GM12878 (cell line): ENCODE results near the gene PSMD12. TPM values are rescaled to one million over a fixed set of nuclear protein-coding genes. Genes with fewer than 3 reads are reported as not detected.

Source experiments
- ATAC-seq: fragments of 200-7000 bp; cut with Tn5 transposase; 3 replicates; pipeline ENCODE4 v1.9.1; 2020; ENCODE audit warnings: mild to moderate bottlenecking, moderate library complexity
- BruUV-seq: library from RNA; stranded (reverse); fragments of 400-500 nt; replicated peaks from 2 replicates; lab custom pipeline; 2021; lab: Mats Ljungman, UMichigan
- CTCF ChIA-PET: fragments of 300-600 bp; sonication (Branson Sonifier 250); formaldehyde crosslinking; extraction: SDS; loops from one replicate; lab custom pipeline; 2021; ENCODE audit warnings: inconsistent platforms; lab: Yijun Ruan, JAX
- POLR2A ChIA-PET: fragments of 350-600 bp; formaldehyde crosslinking; extraction: SDS; loops from one replicate; lab custom pipeline; 2021; ENCODE audit warnings: inconsistent platforms; lab: Charles Lee
- RAD21 ChIA-PET: fragments of 300-600 bp; sonication (Branson Sonifier 250); formaldehyde crosslinking; loops from one replicate; lab custom pipeline; 2023; ENCODE audit warnings: antibody characterized with exemption; ENCODE audit not compliant: unreplicated experiment; lab: Charles Lee
- SMC1A ChIA-PET: fragments of 300-600 bp; sonication (Branson Sonifier 250); formaldehyde crosslinking; loops from one replicate; lab custom pipeline; 2023; ENCODE audit not compliant: unreplicated experiment, uncharacterized antibody; lab: Charles Lee
- DNase-seq: peaks from one replicate; pipeline ENCODE4 v3.0.0-alpha.2; 2011; ENCODE audit warnings: low read depth, low spot score
- FAIRE-seq: peaks from 3 replicates; lab custom pipeline; 2011; peaks lifted over from hg19 to GRCh38; lab: Jason Lieb, UNC
- H2AFZ ChIP-seq: 2 replicates; pipeline ENCODE4 v1.6.0; 2011; ENCODE audit warnings: low read depth, low read length, control low read depth; ENCODE audit not compliant: control insufficient read depth
- H3K27ac ChIP-seq: 2 replicates; pipeline ENCODE4 v1.5.1; 2011; ENCODE audit warnings: control low read depth; ENCODE audit not compliant: control insufficient read depth, insufficient read depth
- H3K27me3 ChIP-seq, 2 experiments: replicated peaks in 1 of 2; 2 replicates each; pipeline versions ENCODE4 v1.6.0 to v1.6.1; 2011; ENCODE audit warnings: low read length in 1 of 2; ENCODE audit not compliant: control insufficient read depth in 2 of 2, insufficient read depth in 2 of 2
- H3K36me3 ChIP-seq, 2 experiments: 2 replicates each; pipeline ENCODE4 v1.5.1; 2011; ENCODE audit warnings: low read length in 1 of 2; ENCODE audit not compliant: control insufficient read depth in 2 of 2, insufficient read depth in 2 of 2
- H3K4me1 ChIP-seq: 2 replicates; pipeline ENCODE4 v1.6.1; 2011; ENCODE audit warnings: mild to moderate bottlenecking, low read length, moderate library complexity, mixed read lengths; ENCODE audit not compliant: control insufficient read depth, insufficient read depth
- H3K4me2 ChIP-seq: 2 replicates; pipeline ENCODE4 v1.6.0; 2011; ENCODE audit warnings: control low read depth; ENCODE audit not compliant: control insufficient read depth, insufficient read depth
- H3K4me3 ChIP-seq: fragments of 200-600 bp; sonication (generic); 2 replicates; pipeline ENCODE4 v1.5.1; 2016
- H3K79me2 ChIP-seq: 2 replicates; pipeline ENCODE4 v1.6.0; 2011; ENCODE audit warnings: low read length; ENCODE audit not compliant: control insufficient read depth, insufficient read depth
- H3K9ac ChIP-seq: 2 replicates; pipeline ENCODE4 v1.8.0; 2011; ENCODE audit warnings: low read length, control low read depth, mixed read lengths; ENCODE audit not compliant: control insufficient read depth, insufficient read depth
- H3K9me3 ChIP-seq: replicated peaks from 3 replicates; pipeline ENCODE4 v1.5.1; 2011; ENCODE audit warnings: mild to moderate bottlenecking, low read length; ENCODE audit not compliant: control insufficient read depth, insufficient read depth
- H4K20me1 ChIP-seq: 2 replicates; pipeline ENCODE4 v1.6.0; 2011; ENCODE audit not compliant: control insufficient read depth, insufficient read depth
- ATF7 ChIP-seq: fragments of 450-650 bp; IDR thresholded peaks from 2 replicates; pipeline ENCODE4 v1.6.1; 2016; ENCODE audit warnings: low read depth, mild to moderate bottlenecking
- ETV6 ChIP-seq, 2 experiments: fragments of 450-650 bp in 1 of 2; IDR thresholded peaks in 1 of 2; conservative IDR thresholded peaks in 1 of 2; 2 replicates each; pipeline ENCODE4 v1.6.1; 2014; ENCODE audit warnings: antibody characterized with exemption in 1 of 2, borderline replicate concordance in 1 of 2, low read depth in 1 of 2, mild to moderate bottlenecking in 1 of 2, moderate library complexity in 1 of 2
- JUNB ChIP-seq: IDR thresholded peaks from 2 replicates; pipeline ENCODE4 v1.6.1; 2016; ENCODE audit warnings: antibody characterized with exemption, mild to moderate bottlenecking
- KLF5 ChIP-seq: fragments of 450-650 bp; IDR thresholded peaks from 2 replicates; pipeline ENCODE4 v1.6.1; 2014; ENCODE audit warnings: mild to moderate bottlenecking; ENCODE audit not compliant: partially characterized antibody
- SPI1 ChIP-seq: IDR thresholded peaks from 2 replicates; pipeline ENCODE4 v1.6.1; 2011; ENCODE audit warnings: low read depth, mild to moderate bottlenecking, low read length, moderate library complexity, borderline replicate concordance; ENCODE audit not compliant: insufficient read depth
- TAF1 ChIP-seq: IDR thresholded peaks from 2 replicates; pipeline ENCODE4 v1.6.1; 2011; ENCODE audit warnings: mild to moderate bottlenecking, low read depth, low read length, borderline replicate concordance
- TCF3 ChIP-seq: IDR thresholded peaks from 2 replicates; pipeline ENCODE4 v1.6.1; 2012; ENCODE audit warnings: low read depth, mild to moderate bottlenecking, low read length, borderline replicate concordance; ENCODE audit not compliant: insufficient read depth
- YBX1 ChIP-seq: fragments of 450-650 bp; IDR thresholded peaks from 2 replicates; pipeline ENCODE4 v1.6.1; 2016; ENCODE audit warnings: antibody characterized with exemption
- ZNF217 ChIP-seq: fragments of 450-650 bp; IDR thresholded peaks from 2 replicates; pipeline ENCODE4 v1.6.1; 2017; ENCODE audit warnings: antibody characterized with exemption, mild to moderate bottlenecking
- WGBS: methylation state at CpG from one replicate; pipeline ENCODE4 v1.1.6; 2016; ENCODE audit warnings: low lambda C conversion rate; ENCODE audit not compliant: insufficient replicate concordance, insufficient coverage; ENCODE audit errors: missing lambda C conversion rate; 5-methylcytosine and 5-hydroxymethylcytosine counted together
- in situ Hi-C: fragments of 300-500 bp; cut with MboI; formaldehyde crosslinking; loops from 9 replicates; pipeline ENCODE4 v1.14.3; 2018; ENCODE audit warnings: mixed read lengths
- intact Hi-C: fragments of 100-400 bp; cut with micrococcal nuclease; formaldehyde crosslinking; loops from one replicate; pipeline ENCODE4 v1.14.2; 2022; ENCODE audit not compliant: unreplicated experiment
- polyA plus RNA-seq, 11 experiments: library from polyadenylated mRNA; depleted of rRNA in 4 of 11; unstranded in 6 of 11; stranded (reverse) in 5 of 11; fragments of >200 nt; fragmentation: Nextera tagmentation in 4 of 11; fragmentation: Illumina TruSeq in 1 of 11; extraction: Ambion mirVana in 4 of 11; extraction: Trizol in 1 of 11; gene quantifications; 1 replicate in 1 of 11; 2 replicates in 10 of 11; pipeline versions ENCODE4 v1.2.1 to v1.2.3, GENCODE V29; 2011 to 2016; ENCODE audit warnings: inconsistent platforms in 2 of 11, missing spikeins in 2 of 11, low read depth in 1 of 11
- total RNA-seq, 4 experiments: library from RNA; depleted of rRNA in 3 of 4; stranded (reverse); fragments of >200 nt in 3 of 4; fragmentation: Illumina TruSeq in 1 of 4; extraction: Trizol in 1 of 4; gene quantifications; 2 replicates each; pipeline versions ENCODE4 v1.2.1 to v1.2.3, GENCODE V29; 2013 to 2021
- TF ChIP-seq, protein P1 (sequence below): IDR thresholded peaks from 2 replicates; pipeline ENCODE4 v1.6.1; 2011; ENCODE audit warnings: mild to moderate bottlenecking, low read depth, low read length, moderate library complexity; ENCODE audit not compliant: insufficient replicate concordance

PSMD12 gene
- total and polyA plus RNA-seq, 10 of the 15 experiments (the other 5 are each of a cell fraction or from before 2014, with no cell fraction given) = 19.8 to 149 (median 47.5) TPM

DNA sequence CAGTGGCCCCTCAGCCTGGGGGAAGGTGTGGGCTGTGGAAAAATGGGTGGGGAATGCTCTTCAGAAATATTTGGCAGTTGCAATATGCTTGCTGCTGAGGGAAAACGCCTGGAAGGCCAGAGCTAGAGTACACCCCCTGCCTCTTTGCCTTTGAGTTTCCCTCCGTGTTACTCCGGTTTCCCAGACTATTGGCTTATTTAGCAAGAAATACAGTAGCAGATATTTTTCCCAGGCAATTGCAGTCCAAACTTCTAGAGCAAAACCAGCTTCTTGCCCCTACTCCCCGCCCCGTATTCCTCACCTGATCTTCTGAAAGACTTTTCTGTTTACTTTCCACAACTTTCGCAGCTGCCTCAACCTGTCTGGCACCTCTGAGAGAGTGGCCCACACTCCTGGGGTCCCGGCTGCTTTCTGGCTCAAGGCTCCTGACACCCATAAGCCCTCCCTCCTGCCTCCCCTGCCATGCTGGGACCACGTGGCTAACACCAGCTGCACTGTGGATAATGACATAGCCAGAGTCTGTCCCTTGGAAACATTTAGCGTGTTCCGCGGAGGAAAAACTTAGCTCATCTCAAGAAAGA lies 75.6 kb downstream of the PSMD12 start:
- H3K9me3 ChIP-seq = no peaks in the 10 kb centered on the region
- ATAC-seq = no peak
- FAIRE-seq = no peak
- CTCF ChIA-PET = interaction anchor here (0.8 to 1.8 kb wide), 3 partner anchors 18 to 209 kb away, joined by 3 to 7 read pairs (median 4); no protein-coding TSS in a partner anchor
- DNase-seq = no peak
- intact Hi-C loops (loop anchor here (5.0 kb wide), 1 partner anchor 574 kb away; no protein-coding TSS in a partner anchor), in situ Hi-C loops (loop anchor here (10.0 kb wide), 1 partner anchor 566 kb away; no protein-coding TSS in a partner anchor)
- no TSS peak for BruUV-seq
- no peaks in the 10 kb centered on the region for H3K4me1 ChIP-seq
- RAD21 ChIA-PET = interaction anchor here (0.6 kb wide), 1 partner anchor 560 kb away, joined by 3 read pairs; no protein-coding TSS in a partner anchor
- H3K36me3 ChIP-seq = no peaks in the 10 kb centered on the region
- no peak overlapping the region for H3K4me3 ChIP-seq
- WGBS = 51% methylated on average over 11 of the region's 11 CpGs
- no peak overlapping the region for H3K27ac ChIP-seq
- H3K27me3 ChIP-seq = no peaks in the 10 kb centered on the region
- no peak overlapping the region for H3K4me2 ChIP-seq
- TF ChIP-seq KLF5 (no peak), YBX1 (no peak), JUNB (no peak), SPI1 (no peak), ATF7 (no peak), ZNF217 (no peak), TAF1 (no peak), TCF3 (no peak), ETV6 (conservative IDR thresholded peaks at IDR 0.05 in 1 of 2, IDR thresholded peaks at IDR 0.05 in 1 of 2; ENCODE audit: borderline replicate concordance in 1 of 2, low read depth in 1 of 2) (no peak)
- TF ChIP-seq, protein P1, sequence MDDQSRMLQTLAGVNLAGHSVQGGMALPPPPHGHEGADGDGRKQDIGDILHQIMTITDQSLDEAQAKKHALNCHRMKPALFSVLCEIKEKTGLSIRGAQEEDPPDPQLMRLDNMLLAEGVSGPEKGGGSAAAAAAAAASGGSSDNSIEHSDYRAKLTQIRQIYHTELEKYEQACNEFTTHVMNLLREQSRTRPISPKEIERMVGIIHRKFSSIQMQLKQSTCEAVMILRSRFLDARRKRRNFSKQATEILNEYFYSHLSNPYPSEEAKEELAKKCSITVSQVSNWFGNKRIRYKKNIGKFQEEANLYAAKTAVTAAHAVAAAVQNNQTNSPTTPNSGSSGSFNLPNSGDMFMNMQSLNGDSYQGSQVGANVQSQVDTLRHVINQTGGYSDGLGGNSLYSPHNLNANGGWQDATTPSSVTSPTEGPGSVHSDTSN = no peak
- TF ChIP-seq, all 136 proteins: peak for 0
- Histone ChIP-seq H2AFZ (no peak overlapping the region), H3K9ac (no peak overlapping the region), H4K20me1 (no peaks in the 10 kb centered on the region), H3K79me2 (no peaks in the 10 kb centered on the region)
- ChIA-PET POLR2A (interaction anchor here (0.6 kb wide), 2 partner anchors 79 to 119 kb away, joined by 3 to 7 read pairs; no protein-coding TSS in a partner anchor), SMC1A (no interaction called here)
